Measurements from ENCODE around the gene YTHDF1.
A peak's percentile ranks its signal among the peaks of the same experiment; 100 is the strongest.
"Not testable (repeated sequence)": the region's sequence is repeated elsewhere in the genome, so short reads cannot be mapped to it uniquely, and the experiment has no call there.

The YTHDF1 gene

GRCh38 chr20:63160641-63161175 lies 55.2 kb downstream of the YTHDF1 start:
- POLR2A ChIA-PET: no interaction called here
- TF ChIP-seq ZNF426 (tag by site-specific recombination; IDR thresholded peaks at IDR 0.05) (no peak), ZNF292 (tag by site-specific recombination; IDR thresholded peaks at IDR 0.05; ENCODE audit: borderline replicate concordance, low read depth) (no peak), GLIS1 (tag by site-specific recombination; IDR thresholded peaks at IDR 0.05) (peak; percentile 39), GLIS2 (tag by site-specific recombination; IDR thresholded peaks at IDR 0.05) (peak; percentile 31; the same call in 1 of the 2 replicates), ZFHX2 (tag by site-specific recombination; conservative IDR thresholded peaks at IDR 0.05) (peak; percentile 18; the same call in 1 of the 2 replicates)
- Histone ChIP-seq H3K4me3 (ENCODE audit: low read depth, low read length) (no peak overlapping the region), H3K36me3 (ENCODE audit: control insufficient read depth in 2 of 2, insufficient read depth in 1 of 2, low read length in 2 of 2) (no peaks in the 10 kb centered on the region), H3K27ac (ENCODE audit: extremely low read depth, low read depth, low read length) (no peak overlapping the region), H3K4me1 (ENCODE audit: control insufficient read depth, insufficient read depth, low read length) (no peaks in the 10 kb centered on the region), H3K9me3 (ENCODE audit: control insufficient read depth, insufficient read depth, low read depth, low read length) (no peaks in the 10 kb centered on the region)
- CTCF ChIA-PET: no interaction called here

- CTCF ChIA-PET: no interaction called here
- POLR2A ChIA-PET: interaction anchor here (0.6 kb wide), 1 partner anchor 222 kb away, joined by 3 read pairs; no protein-coding TSS in a partner anchor
- no peak overlapping the region for H3K4me3 ChIP-seq (ENCODE audit: low read depth, low read length)
- H3K4me1 ChIP-seq (ENCODE audit: control insufficient read depth, insufficient read depth, low read length): no peaks in the 10 kb centered on the region
- TF ChIP-seq ZNF610 (tag by site-specific recombination; IDR thresholded peaks at IDR 0.05; ENCODE audit: borderline replicate concordance): no peak
- TF ChIP-seq, protein P1, sequence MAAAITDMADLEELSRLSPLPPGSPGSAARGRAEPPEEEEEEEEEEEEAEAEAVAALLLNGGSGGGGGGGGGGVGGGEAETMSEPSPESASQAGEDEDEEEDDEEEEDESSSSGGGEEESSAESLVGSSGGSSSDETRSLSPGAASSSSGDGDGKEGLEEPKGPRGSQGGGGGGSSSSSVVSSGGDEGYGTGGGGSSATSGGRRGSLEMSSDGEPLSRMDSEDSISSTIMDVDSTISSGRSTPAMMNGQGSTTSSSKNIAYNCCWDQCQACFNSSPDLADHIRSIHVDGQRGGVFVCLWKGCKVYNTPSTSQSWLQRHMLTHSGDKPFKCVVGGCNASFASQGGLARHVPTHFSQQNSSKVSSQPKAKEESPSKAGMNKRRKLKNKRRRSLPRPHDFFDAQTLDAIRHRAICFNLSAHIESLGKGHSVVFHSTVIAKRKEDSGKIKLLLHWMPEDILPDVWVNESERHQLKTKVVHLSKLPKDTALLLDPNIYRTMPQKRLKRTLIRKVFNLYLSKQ (tag by site-specific recombination; IDR thresholded peaks at IDR 0.05; ENCODE audit: borderline replicate concordance): no peak
- TF ChIP-seq ZNF174 (tag by site-specific recombination; IDR thresholded peaks at IDR 0.05): no peak
- TF ChIP-seq EGR2 (tag by site-specific recombination; IDR thresholded peaks at IDR 0.05; ENCODE audit: low read depth): no peak
- TF ChIP-seq ZNF132 (tag by site-specific recombination; IDR thresholded peaks at IDR 0.05; ENCODE audit: borderline replicate concordance): no peak
- no peak for TF ChIP-seq ZNF701 (tag by site-specific recombination; IDR thresholded peaks at IDR 0.05)
- no peak for TF ChIP-seq KLF1 (tag by site-specific recombination; IDR thresholded peaks at IDR 0.05)
- TF ChIP-seq ZNF623 (tag by site-specific recombination; IDR thresholded peaks at IDR 0.05): no peak
- TF ChIP-seq WT1 (tag by site-specific recombination; IDR thresholded peaks at IDR 0.05): no peak
- no peak for TF ChIP-seq ZBTB20 (tag by site-specific recombination; IDR thresholded peaks at IDR 0.05)
- no peak for TF ChIP-seq ZNF169 (tag by site-specific recombination; IDR thresholded peaks at IDR 0.05)
- no peak for TF ChIP-seq SP2 (tag by site-specific recombination; IDR thresholded peaks at IDR 0.05)
- no peak overlapping the region for H3K27ac ChIP-seq (ENCODE audit: extremely low read depth, low read depth, low read length)
- no peaks in the 10 kb centered on the region for H3K36me3 ChIP-seq (ENCODE audit: control insufficient read depth in 2 of 2, insufficient read depth in 1 of 2, low read length in 2 of 2)
- H3K9me3 ChIP-seq (ENCODE audit: control insufficient read depth, insufficient read depth, low read depth, low read length): no peaks in the 10 kb centered on the region
Observed at GRCh38 chr20:63159826-63160640, 55.9 kb downstream of the YTHDF1 start.

DNA sequence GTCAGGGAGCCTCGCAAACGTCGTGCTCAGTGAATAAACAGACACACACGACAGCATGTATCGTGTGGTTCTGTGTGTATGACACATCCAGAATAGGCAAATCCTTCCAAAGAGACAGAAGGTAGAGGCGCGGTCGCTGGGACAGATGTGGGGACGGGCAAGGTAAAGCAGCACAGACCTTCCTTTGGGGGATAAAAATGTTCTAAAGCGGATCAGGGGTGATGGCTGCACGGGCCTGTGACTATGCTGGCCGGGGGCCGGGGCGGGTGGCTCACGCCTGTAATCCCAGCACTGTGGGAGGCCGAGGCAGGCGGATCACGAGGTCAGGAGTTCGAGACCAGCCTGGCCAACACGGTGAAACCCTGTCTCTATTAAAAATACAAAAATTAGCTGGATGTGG lies 56.7 kb downstream of the YTHDF1 start:
- H3K4me1 ChIP-seq (ENCODE audit: control insufficient read depth, insufficient read depth, low read length); H3K36me3 ChIP-seq (ENCODE audit: control insufficient read depth in 2 of 2, insufficient read depth in 1 of 2, low read length in 2 of 2); H3K27ac ChIP-seq (ENCODE audit: extremely low read depth, low read depth, low read length); CTCF ChIA-PET; H3K4me3 ChIP-seq (ENCODE audit: low read depth, low read length); POLR2A ChIA-PET; H3K9me3 ChIP-seq (ENCODE audit: control insufficient read depth, insufficient read depth, low read depth, low read length): not testable (repeated sequence)

DNA sequence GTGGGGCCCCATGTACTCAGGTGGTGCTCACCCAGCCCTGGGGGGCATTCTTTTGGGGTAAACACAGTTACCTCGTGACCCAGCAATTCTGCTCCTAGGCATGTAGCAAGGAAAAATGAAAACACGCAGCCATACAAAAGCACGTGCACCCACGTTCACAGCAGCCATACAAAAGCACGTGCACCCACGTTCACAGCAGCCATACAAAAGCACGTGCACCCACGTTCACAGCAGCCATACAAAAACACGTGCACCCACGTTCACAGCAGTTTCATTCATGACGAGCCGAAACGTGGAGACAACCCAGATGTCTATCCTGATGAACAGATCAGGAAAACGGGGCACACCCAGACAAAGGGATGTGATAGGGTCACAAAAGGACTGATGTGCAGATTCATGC lies 57.1 kb downstream of the YTHDF1 start:
- H3K4me1 ChIP-seq (ENCODE audit: control insufficient read depth, insufficient read depth, low read length): no peaks in the 10 kb centered on the region
- ChIA-PET CTCF (no interaction called here), POLR2A (no interaction called here)
- no peak overlapping the region for H3K27ac ChIP-seq (ENCODE audit: extremely low read depth, low read depth, low read length)
- no peaks in the 10 kb centered on the region for H3K9me3 ChIP-seq (ENCODE audit: control insufficient read depth, insufficient read depth, low read depth, low read length)
- H3K36me3 ChIP-seq (ENCODE audit: control insufficient read depth in 2 of 2, insufficient read depth in 1 of 2, low read length in 2 of 2): no peaks in the 10 kb centered on the region
- H3K4me3 ChIP-seq (ENCODE audit: low read depth, low read length): no peak overlapping the region
- TF ChIP-seq, protein P2, sequence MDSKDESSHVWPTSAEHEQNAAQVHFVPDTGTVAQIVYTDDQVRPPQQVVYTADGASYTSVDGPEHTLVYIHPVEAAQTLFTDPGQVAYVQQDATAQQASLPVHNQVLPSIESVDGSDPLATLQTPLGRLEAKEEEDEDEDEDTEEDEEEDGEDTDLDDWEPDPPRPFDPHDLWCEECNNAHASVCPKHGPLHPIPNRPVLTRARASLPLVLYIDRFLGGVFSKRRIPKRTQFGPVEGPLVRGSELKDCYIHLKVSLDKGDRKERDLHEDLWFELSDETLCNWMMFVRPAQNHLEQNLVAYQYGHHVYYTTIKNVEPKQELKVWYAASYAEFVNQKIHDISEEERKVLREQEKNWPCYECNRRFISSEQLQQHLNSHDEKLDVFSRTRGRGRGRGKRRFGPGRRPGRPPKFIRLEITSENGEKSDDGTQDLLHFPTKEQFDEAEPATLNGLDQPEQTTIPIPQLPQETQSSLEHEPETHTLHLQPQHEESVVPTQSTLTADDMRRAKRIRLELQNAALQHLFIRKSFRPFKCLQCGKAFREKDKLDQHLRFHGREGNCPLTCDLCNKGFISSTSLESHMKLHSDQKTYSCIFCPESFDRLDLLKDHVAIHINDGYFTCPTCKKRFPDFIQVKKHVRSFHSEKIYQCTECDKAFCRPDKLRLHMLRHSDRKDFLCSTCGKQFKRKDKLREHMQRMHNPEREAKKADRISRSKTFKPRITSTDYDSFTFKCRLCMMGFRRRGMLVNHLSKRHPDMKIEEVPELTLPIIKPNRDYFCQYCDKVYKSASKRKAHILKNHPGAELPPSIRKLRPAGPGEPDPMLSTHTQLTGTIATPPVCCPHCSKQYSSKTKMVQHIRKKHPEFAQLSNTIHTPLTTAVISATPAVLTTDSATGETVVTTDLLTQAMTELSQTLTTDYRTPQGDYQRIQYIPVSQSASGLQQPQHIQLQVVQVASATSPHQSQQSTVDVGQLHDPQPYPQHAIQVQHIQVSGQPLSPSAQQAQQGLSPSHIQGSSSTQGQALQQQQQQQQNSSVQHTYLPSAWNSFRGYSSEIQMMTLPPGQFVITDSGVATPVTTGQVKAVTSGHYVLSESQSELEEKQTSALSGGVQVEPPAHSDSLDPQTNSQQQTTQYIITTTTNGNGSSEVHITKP (tag by site-specific recombination; IDR thresholded peaks at IDR 0.05): no peak
- TF ChIP-seq KLF16 (tag by site-specific recombination; IDR thresholded peaks at IDR 0.05) (no peak), INSM2 (tag by site-specific recombination; IDR thresholded peaks at IDR 0.05) (no peak), ZNF623 (tag by site-specific recombination; IDR thresholded peaks at IDR 0.05) (no peak), ZNF747 (tag by site-specific recombination; IDR thresholded peaks at IDR 0.05) (no peak)
